MCF 10A (cell line): ENCODE measurements around the gene ZNF160. TPM values are rescaled to one million over a fixed set of nuclear protein-coding genes. Genes with fewer than 3 reads are reported as not detected.

Source experiments
- BruUV-seq: library from RNA; stranded (reverse); fragments of 400-500 nt; replicated peaks from 2 replicates; lab custom pipeline; 2021; lab: Mats Ljungman, UMichigan
- CTCF ChIA-PET: fragments of 300-600 bp; sonication (Branson Sonifier 250); formaldehyde crosslinking; extraction: SDS; loops from one replicate; lab custom pipeline; 2021; ENCODE audit warnings: antibody characterized with exemption, inconsistent platforms; lab: Yijun Ruan, JAX
- POLR2A ChIA-PET: fragments of 300-600, 350-650 bp; sonication (Branson Sonifier 250); formaldehyde crosslinking; extraction: SDS; loops from one replicate; lab custom pipeline; 2020; ENCODE audit warnings: antibody characterized with exemption, inconsistent platforms; lab: Yijun Ruan, JAX
- DNase-seq: peaks from one replicate; pipeline ENCODE4 v3.0.0-alpha.2; 2018; ENCODE audit not compliant: unreplicated experiment
- H3K27ac Mint-ChIP-seq: one replicate; pipeline ENCODE4 v1.8.0; 2022; ENCODE audit warnings: mild to moderate bottlenecking, low read depth, mixed read lengths; ENCODE audit not compliant: unreplicated experiment
- H3K27me3 Mint-ChIP-seq: one replicate; pipeline ENCODE4 v1.8.0; 2022; ENCODE audit warnings: mixed read lengths; ENCODE audit not compliant: insufficient read depth, unreplicated experiment
- H3K36me3 Mint-ChIP-seq: one replicate; pipeline ENCODE4 v1.8.0; 2022; ENCODE audit warnings: mild to moderate bottlenecking, moderate library complexity, mixed read lengths; ENCODE audit not compliant: insufficient read depth, unreplicated experiment
- H3K4me1 Mint-ChIP-seq: one replicate; pipeline ENCODE4 v1.8.0; 2022; ENCODE audit warnings: mixed read lengths; ENCODE audit not compliant: insufficient read depth, unreplicated experiment
- H3K4me3 Mint-ChIP-seq: one replicate; pipeline ENCODE4 v1.8.0; 2022; ENCODE audit warnings: mild to moderate bottlenecking, moderate library complexity, mixed read lengths; ENCODE audit not compliant: unreplicated experiment
- H3K9me3 Mint-ChIP-seq: one replicate; pipeline ENCODE4 v1.8.0; 2022; ENCODE audit warnings: mixed read lengths; ENCODE audit not compliant: unreplicated experiment
- CTCF ChIP-seq: fragments of 200-600 bp; IDR thresholded peaks from one replicate; pipeline ENCODE4 v1.8.0; 2022; ENCODE audit warnings: antibody characterized with exemption, mild to moderate bottlenecking; ENCODE audit not compliant: unreplicated experiment
- intact Hi-C: fragments of 100-400 bp; cut with micrococcal nuclease; formaldehyde crosslinking; loops from 2 replicates; pipeline ENCODE4 v1.14.1; 2022
- total RNA-seq: library from RNA; stranded (reverse); gene quantifications from 2 replicates; pipeline ENCODE4 v1.2.3, GENCODE V29; 2022

The ZNF160 gene
- total RNA-seq, 1 experiment from 2014 or later: 16.5 TPM

- Mint-ChIP-seq H3K4me1 (no peaks in the 10 kb centered on the region), H3K9me3 (peaks cover 37% of the 10 kb centered on the region), H3K27me3 (no peaks in the 10 kb centered on the region), H3K36me3 (peaks cover 49% of the 10 kb centered on the region), H3K4me3 (no peak overlapping the region), H3K27ac (no peak overlapping the region)
- ChIA-PET CTCF (no interaction called here), POLR2A (no interaction called here)
- DNase-seq: no peak
- BruUV-seq: no TSS peak
- TF ChIP-seq CTCF: no peak
- intact Hi-C loops: no loop called here
Observed at GRCh38 chr19:53078668-53079067, 24.6 kb downstream of the ZNF160 start.

DNA sequence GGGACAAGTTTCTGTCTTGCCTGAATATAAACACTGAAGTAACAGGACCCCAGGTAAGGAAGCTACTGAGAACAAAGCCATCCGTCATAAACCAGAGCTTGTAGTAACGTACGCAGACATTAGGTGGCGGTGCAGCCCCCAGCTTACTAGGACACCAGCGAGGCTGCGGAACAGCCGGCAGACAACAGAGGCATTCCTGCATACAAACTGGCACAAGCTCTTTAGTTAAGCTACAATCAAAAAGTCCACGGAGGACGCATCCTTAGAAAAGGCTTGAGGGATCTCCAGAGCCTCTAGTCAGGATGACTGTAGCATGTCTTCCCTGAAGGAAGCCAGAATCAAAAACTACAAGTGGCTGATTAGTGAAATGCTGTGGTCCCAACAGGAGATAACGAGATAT is 26.2 kb downstream of the ZNF160 start:
- Mint-ChIP-seq H3K4me1 (no peaks in the 10 kb centered on the region), H3K9me3 (peaks cover 40% of the 10 kb centered on the region), H3K27me3 (no peaks in the 10 kb centered on the region), H3K36me3 (peaks cover 59% of the 10 kb centered on the region), H3K4me3 (no peak overlapping the region), H3K27ac (no peak overlapping the region)
- CTCF ChIA-PET: interaction anchor here (0.6 to 1.1 kb wide), 2 partner anchors 10 to 59 kb away, joined by 3 to 4 read pairs; no protein-coding TSS in a partner anchor
- BruUV-seq: no TSS peak
- intact Hi-C loops: no loop called here
- POLR2A ChIA-PET: no interaction called here
- TF ChIP-seq CTCF: no peak
- DNase-seq: no peak

DNA sequence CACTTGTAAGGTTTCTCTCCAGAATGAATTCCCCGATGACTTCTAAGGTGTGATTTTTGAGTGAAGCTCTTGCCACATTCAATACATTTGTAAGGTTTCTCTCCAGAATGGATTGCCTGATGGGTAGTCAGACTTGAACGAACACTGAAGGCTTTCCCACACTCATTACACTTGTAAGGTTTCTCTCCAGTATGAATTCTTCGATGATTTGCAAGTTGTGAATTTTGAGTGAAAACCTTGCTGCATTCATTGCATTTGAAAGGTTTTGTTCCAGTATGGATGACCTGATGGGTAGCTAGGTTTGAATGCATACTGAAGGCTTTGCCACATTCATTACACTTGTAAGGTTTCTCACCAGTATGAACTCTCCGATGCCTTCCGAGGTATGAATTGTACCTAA is 34.4 kb downstream of the ZNF160 start:
- intact Hi-C loops: no loop called here

GRCh38 chr19:53068199-53068598 is 35.0 kb downstream of the ZNF160 start:
- TF ChIP-seq CTCF: no peak
- no peaks in the 10 kb centered on the region for H3K4me1 Mint-ChIP-seq
- peaks cover 62% of the 10 kb centered on the region for H3K36me3 Mint-ChIP-seq
- intact Hi-C loops: no loop called here
- H3K9me3 Mint-ChIP-seq: peaks cover 40% of the 10 kb centered on the region
- ChIA-PET POLR2A (no interaction called here), CTCF (no interaction called here)
- no peak overlapping the region for H3K4me3 Mint-ChIP-seq
- no peaks in the 10 kb centered on the region for H3K27me3 Mint-ChIP-seq
- no peak for DNase-seq
- H3K27ac Mint-ChIP-seq: no peak overlapping the region
- BruUV-seq: TSS peak; percentile 4

More for the DNA sequence above, 34.4 kb downstream of the ZNF160 start:
- POLR2A ChIA-PET: no interaction called here
- no peak for DNase-seq
- H3K36me3 Mint-ChIP-seq: peaks cover 69% of the 10 kb centered on the region
- no TSS peak for BruUV-seq
- H3K27me3 Mint-ChIP-seq: no peaks in the 10 kb centered on the region
- H3K27ac Mint-ChIP-seq: no peak overlapping the region
- peaks cover 44% of the 10 kb centered on the region for H3K9me3 Mint-ChIP-seq
- no peak overlapping the region for H3K4me3 Mint-ChIP-seq
- no peaks in the 10 kb centered on the region for H3K4me1 Mint-ChIP-seq
- TF ChIP-seq CTCF: no peak
- CTCF ChIA-PET: no interaction called here
